HCT116 (cell line): Measurements from ENCODE around the gene UBR3. TPM values are rescaled to one million over a fixed set of nuclear protein-coding genes. Genes with fewer than 3 reads are reported as not detected.

Experiments used
- ATAC-seq: fragments of 200-7000 bp; cut with Tn5 transposase; 2 replicates; pipeline ENCODE4 v1.9.1; 2020; ENCODE audit warnings: mild to moderate bottlenecking, moderate library complexity
- BruUV-seq: library from RNA; stranded (reverse); fragments of 400-500 nt; replicated peaks from 2 replicates; lab custom pipeline; 2021; lab: Mats Ljungman, UMichigan
- CTCF ChIA-PET: fragments of 300-600 bp; sonication (Branson Sonifier 250); formaldehyde crosslinking; loops from one replicate; lab custom pipeline; 2021; ENCODE audit warnings: antibody characterized with exemption; lab: Charles Lee
- POLR2A ChIA-PET: fragments of 300-600, 350-600 bp; sonication (Branson Sonifier 250); formaldehyde crosslinking; loops from one replicate; lab custom pipeline; 2021; ENCODE audit warnings: antibody characterized with exemption; lab: Charles Lee
- RAD21 ChIA-PET, 2 experiments: fragments of 300-600 bp; sonication (Branson Sonifier 250); formaldehyde crosslinking; loops; one replicate each; lab custom pipeline; 2023; ENCODE audit warnings: low total read pairs in 2 of 2; ENCODE audit not compliant: uncharacterized antibody in 2 of 2, unreplicated experiment in 2 of 2, low non-redundant PET in 1 of 2; lab: Charles Lee
- DNase-seq: peaks from one replicate; pipeline ENCODE4 v3.0.0-alpha.2; 2010; ENCODE audit warnings: low read depth, low spot score
- H2AFZ ChIP-seq: fragments of 200-600 bp; shearing (Covaris generic), sonication (generic); 2 replicates; pipeline ENCODE4 v1.6.1; 2017; ENCODE audit warnings: low read depth, mixed run types, mixed read lengths, antibody characterized with exemption, low read length; ENCODE audit not compliant: poor library complexity, severe bottlenecking
- H3K27ac ChIP-seq: 2 replicates; pipeline ENCODE4 v1.5.1; 2012; ENCODE audit warnings: low read depth, low read length
- H3K27me3 ChIP-seq: fragments of 200-600 bp; sonication (generic); 2 replicates; pipeline ENCODE4 v1.6.1; 2016; ENCODE audit warnings: mixed run types, low read length, mixed read lengths; ENCODE audit not compliant: insufficient read depth
- H3K36me3 ChIP-seq, 2 experiments: fragments of 200-500 bp in 1 of 2; fragments of 200-600 bp in 1 of 2; sonication (Bioruptor generic) in 1 of 2; sonication (generic) in 1 of 2; 2 replicates each; pipeline versions ENCODE4 v1.5.1 to v1.6.1; 2014 to 2016; ENCODE audit warnings: low read length in 2 of 2, inconsistent platforms in 1 of 2, mixed read lengths in 1 of 2, mixed run types in 1 of 2; ENCODE audit not compliant: insufficient read depth in 2 of 2, control insufficient read depth in 1 of 2
- H3K4me1 ChIP-seq, 2 experiments: fragments of 200-600 bp in 1 of 2; sonication (generic) in 1 of 2; 2 replicates each; pipeline versions ENCODE4 v1.5.1 to v1.6.1; 2012 to 2017; ENCODE audit warnings: low read length in 2 of 2, inconsistent platforms in 1 of 2, mild to moderate bottlenecking in 1 of 2, mixed read lengths in 1 of 2, mixed run types in 1 of 2, moderate library complexity in 1 of 2; ENCODE audit not compliant: insufficient read depth in 2 of 2, control insufficient read depth in 1 of 2
- H3K4me2 ChIP-seq: fragments of 200-600 bp; sonication (generic); 2 replicates; pipeline ENCODE4 v1.6.1; 2017; ENCODE audit warnings: mixed run types, low read length, mixed read lengths
- H3K4me3 ChIP-seq, 2 experiments: fragments of 200-600 bp in 1 of 2; sonication (generic) in 1 of 2; replicated peaks in 1 of 2; 2 replicates each; pipeline ENCODE4 v1.5.1; 2011 to 2016; ENCODE audit warnings: low read length in 2 of 2, control low read depth in 1 of 2, low read depth in 1 of 2, mild to moderate bottlenecking in 1 of 2, mixed read lengths in 1 of 2, mixed run types in 1 of 2
- H3K79me2 ChIP-seq: fragments of 200-600 bp; sonication (generic); 2 replicates; pipeline ENCODE4 v1.6.1; 2017; ENCODE audit warnings: mild to moderate bottlenecking, mixed run types, low read length, moderate library complexity, mixed read lengths; ENCODE audit not compliant: insufficient read depth
- H3K9ac ChIP-seq: fragments of 200-600 bp; sonication (generic); 2 replicates; pipeline ENCODE4 v1.6.1; 2016; ENCODE audit warnings: low read length, mixed read lengths
- H3K9me2 ChIP-seq: fragments of 200-600 bp; sonication (generic), shearing (Covaris generic); 2 replicates; pipeline ENCODE4 v1.6.1; 2017; ENCODE audit warnings: mixed run types, mild to moderate bottlenecking, moderate library complexity; ENCODE audit not compliant: insufficient read depth
- H3K9me3 ChIP-seq, 2 experiments: fragments of 200-500 bp in 1 of 2; fragments of 200-600 bp in 1 of 2; sonication (Bioruptor generic) in 1 of 2; sonication (generic) in 1 of 2; 2 replicates each; pipeline ENCODE4 v1.6.1; 2014 to 2017; ENCODE audit warnings: low read length in 2 of 2, mixed read lengths in 2 of 2, inconsistent platforms in 1 of 2, low read depth in 1 of 2, mild to moderate bottlenecking in 1 of 2, mixed run types in 1 of 2, moderate library complexity in 1 of 2; ENCODE audit not compliant: control insufficient read depth in 1 of 2, insufficient read depth in 1 of 2
- H4K20me1 ChIP-seq: fragments of 200-600 bp; sonication (generic), shearing (Covaris generic); 2 replicates; pipeline ENCODE4 v1.6.1; 2017; ENCODE audit warnings: mixed run types, mild to moderate bottlenecking, moderate library complexity; ENCODE audit not compliant: insufficient read depth
- CBX3 ChIP-seq: IDR thresholded peaks from 2 replicates; pipeline ENCODE4 v1.6.1; 2012; ENCODE audit warnings: low read depth
- CEBPB ChIP-seq: IDR thresholded peaks from 2 replicates; pipeline ENCODE4 v1.6.1; 2012; ENCODE audit warnings: low read depth
- EGR1 ChIP-seq: IDR thresholded peaks from 2 replicates; pipeline ENCODE4 v1.6.1; 2012; ENCODE audit warnings: low read depth
- ELF1 ChIP-seq: IDR thresholded peaks from 2 replicates; pipeline ENCODE4 v1.6.1; 2012; ENCODE audit warnings: low read depth, borderline replicate concordance
- EZH2 ChIP-seq: fragments of 200-600 bp; sonication (generic); IDR thresholded peaks from 2 replicates; pipeline ENCODE4 v1.6.1; 2017; ENCODE audit warnings: antibody characterized with exemption, mixed run types
- FOSL1 ChIP-seq: IDR thresholded peaks from 2 replicates; pipeline ENCODE4 v1.6.1; 2012; ENCODE audit warnings: low read depth
- JUND ChIP-seq: IDR thresholded peaks from 2 replicates; pipeline ENCODE4 v1.6.1; 2012
- POLR2A ChIP-seq: IDR thresholded peaks from 2 replicates; pipeline ENCODE4 v1.7.0; 2011; ENCODE audit warnings: borderline replicate concordance; ENCODE audit not compliant: insufficient read depth, insufficient read length; ENCODE audit errors: extremely low read depth
- POLR2AphosphoS5 ChIP-seq: IDR thresholded peaks from 2 replicates; pipeline ENCODE4 v1.6.1; 2011; ENCODE audit warnings: mild to moderate bottlenecking, low read depth, low read length, moderate library complexity
- RAD21 ChIP-seq: IDR thresholded peaks from 2 replicates; pipeline ENCODE4 v1.6.1; 2012; ENCODE audit warnings: low read depth, mild to moderate bottlenecking
- SIN3A ChIP-seq: IDR thresholded peaks from 2 replicates; pipeline ENCODE4 v1.6.1; 2012; ENCODE audit warnings: low read depth
- SRF ChIP-seq: IDR thresholded peaks from 2 replicates; pipeline ENCODE4 v1.6.1; 2012; ENCODE audit warnings: low read depth
- YY1 ChIP-seq: IDR thresholded peaks from 2 replicates; pipeline ENCODE4 v1.6.1; 2011; ENCODE audit warnings: low read length, low read depth, moderate library complexity, mild to moderate bottlenecking; ENCODE audit not compliant: insufficient replicate concordance; ENCODE audit errors: extremely low read depth
- ZFX ChIP-seq: fragments of 450-650 bp; IDR thresholded peaks from 2 replicates; pipeline ENCODE4 v1.6.1; 2017
- intact Hi-C: fragments of 100-400 bp; cut with micrococcal nuclease; formaldehyde crosslinking; loops from 2 replicates; pipeline ENCODE4 v1.10.0; 2022
- total RNA-seq: library from RNA; stranded (reverse); gene quantifications from one replicate; pipeline ENCODE4 v1.2.1, GENCODE V29; 2021; ENCODE audit not compliant: unreplicated experiment
- TF ChIP-seq, protein P1 (sequence below): IDR thresholded peaks from 2 replicates; pipeline ENCODE4 v1.6.1; 2012; ENCODE audit warnings: low read depth
- TF ChIP-seq, protein P2 (sequence below): IDR thresholded peaks from 2 replicates; pipeline ENCODE4 v1.6.1; 2012
- TF ChIP-seq, protein P3 (sequence below), 3 experiments: fragments of 200-600 bp in 1 of 3; sonication (generic) in 1 of 3; IDR thresholded peaks in 2 of 3; conservative IDR thresholded peaks in 1 of 3; 2 replicates each; pipeline ENCODE4 v1.5.1; 2012 to 2017; ENCODE audit warnings: low read depth in 2 of 3, low read length in 2 of 3, antibody characterized with exemption in 1 of 3, borderline replicate concordance in 1 of 3, control low read depth in 1 of 3, mild to moderate bottlenecking in 1 of 3, mixed read lengths in 1 of 3, mixed run types in 1 of 3, moderate library complexity in 1 of 3; ENCODE audit not compliant: insufficient read depth in 1 of 3
- TF ChIP-seq, protein P4 (sequence below): IDR thresholded peaks from 2 replicates; pipeline ENCODE4 v1.6.1; 2012
- TF ChIP-seq, protein P5 (sequence below): IDR thresholded peaks from 2 replicates; pipeline ENCODE4 v1.6.1; 2011; ENCODE audit warnings: mild to moderate bottlenecking, low read length, moderate library complexity; ENCODE audit not compliant: insufficient replicate concordance; ENCODE audit errors: extremely low read depth

UBR3 gene
- total RNA-seq, 1 experiment from 2014 or later: 29.5 TPM

DNA sequence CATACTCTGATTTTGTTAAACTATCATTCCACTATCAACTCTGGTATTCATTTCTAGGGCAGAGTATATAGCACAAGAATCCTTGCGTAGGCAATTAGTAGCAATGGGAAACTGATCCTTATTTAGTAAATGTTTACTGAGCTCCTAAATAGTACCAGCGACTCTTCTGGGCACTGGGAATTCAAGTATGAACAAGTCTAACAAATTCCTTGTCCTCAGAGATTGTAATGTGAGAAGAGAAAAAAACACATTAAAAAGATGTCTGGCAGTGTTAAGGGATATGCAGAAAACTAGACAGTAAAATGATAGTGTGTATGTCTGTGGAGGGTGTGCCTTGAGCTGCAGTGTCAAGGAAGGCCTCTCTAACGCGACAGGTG is 3.3 kb upstream of the UBR3 start:
- H3K4me2 ChIP-seq: peak overlapping the region; percentile 87
- no TSS peak for BruUV-seq
- peaks cover 0 to 5% of the 10 kb centered on the region in 2 experiments; a peak in 1 of 4 replicates for H3K36me3 ChIP-seq
- no peaks in the 10 kb centered on the region for H3K9me3 ChIP-seq
- H4K20me1 ChIP-seq: peaks cover 10% of the 10 kb centered on the region; the same call in 1 of the 2 replicates
- H3K27me3 ChIP-seq: no peaks in the 10 kb centered on the region
- no peak for DNase-seq
- CTCF ChIA-PET: interaction anchor here (0.7 to 2.2 kb wide), 4 partner anchors 9 to 267 kb away, joined by 3 to 12 read pairs (median 4); partner anchors contain the start of gene SSB
- no peak for ATAC-seq
- H3K79me2 ChIP-seq: peaks cover 55% of the 10 kb centered on the region
- H3K4me1 ChIP-seq: peaks cover 24 to 44% of the 10 kb centered on the region in 2 experiments
- no peak overlapping the region for H2AFZ ChIP-seq
- POLR2A ChIA-PET: interaction anchor here (1.0 to 1.4 kb wide), 2 partner anchors 8 to 11 kb away, joined by 3 to 5 read pairs; no protein-coding TSS in a partner anchor
- RAD21 ChIA-PET: no interaction called here
- H3K9ac ChIP-seq: peak overlapping the region; percentile 75
- intact Hi-C loops: loop anchor here (2.0 kb wide), 1 partner anchor 105 kb away; no protein-coding TSS in a partner anchor
- H3K9me2 ChIP-seq: no peaks in the 10 kb centered on the region
- peak overlapping the region; percentile 88 for H3K27ac ChIP-seq
- peak overlapping the region; percentile 60 to 81 for H3K4me3 ChIP-seq
- TF ChIP-seq, protein P1, sequence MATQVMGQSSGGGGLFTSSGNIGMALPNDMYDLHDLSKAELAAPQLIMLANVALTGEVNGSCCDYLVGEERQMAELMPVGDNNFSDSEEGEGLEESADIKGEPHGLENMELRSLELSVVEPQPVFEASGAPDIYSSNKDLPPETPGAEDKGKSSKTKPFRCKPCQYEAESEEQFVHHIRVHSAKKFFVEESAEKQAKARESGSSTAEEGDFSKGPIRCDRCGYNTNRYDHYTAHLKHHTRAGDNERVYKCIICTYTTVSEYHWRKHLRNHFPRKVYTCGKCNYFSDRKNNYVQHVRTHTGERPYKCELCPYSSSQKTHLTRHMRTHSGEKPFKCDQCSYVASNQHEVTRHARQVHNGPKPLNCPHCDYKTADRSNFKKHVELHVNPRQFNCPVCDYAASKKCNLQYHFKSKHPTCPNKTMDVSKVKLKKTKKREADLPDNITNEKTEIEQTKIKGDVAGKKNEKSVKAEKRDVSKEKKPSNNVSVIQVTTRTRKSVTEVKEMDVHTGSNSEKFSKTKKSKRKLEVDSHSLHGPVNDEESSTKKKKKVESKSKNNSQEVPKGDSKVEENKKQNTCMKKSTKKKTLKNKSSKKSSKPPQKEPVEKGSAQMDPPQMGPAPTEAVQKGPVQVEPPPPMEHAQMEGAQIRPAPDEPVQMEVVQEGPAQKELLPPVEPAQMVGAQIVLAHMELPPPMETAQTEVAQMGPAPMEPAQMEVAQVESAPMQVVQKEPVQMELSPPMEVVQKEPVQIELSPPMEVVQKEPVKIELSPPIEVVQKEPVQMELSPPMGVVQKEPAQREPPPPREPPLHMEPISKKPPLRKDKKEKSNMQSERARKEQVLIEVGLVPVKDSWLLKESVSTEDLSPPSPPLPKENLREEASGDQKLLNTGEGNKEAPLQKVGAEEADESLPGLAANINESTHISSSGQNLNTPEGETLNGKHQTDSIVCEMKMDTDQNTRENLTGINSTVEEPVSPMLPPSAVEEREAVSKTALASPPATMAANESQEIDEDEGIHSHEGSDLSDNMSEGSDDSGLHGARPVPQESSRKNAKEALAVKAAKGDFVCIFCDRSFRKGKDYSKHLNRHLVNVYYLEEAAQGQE: no peak
- TF ChIP-seq YY1 (no peak), POLR2AphosphoS5 (no peak), JUND (no peak), ELF1 (no peak), EZH2 (no peak), EGR1 (no peak), FOSL1 (no peak), CEBPB (no peak), SRF (no peak), ZFX (no peak), POLR2A (no peak), CBX3 (no peak), SIN3A (no peak; the same call in 1 of the 2 replicates), RAD21 (no peak)
- TF ChIP-seq, protein P2, sequence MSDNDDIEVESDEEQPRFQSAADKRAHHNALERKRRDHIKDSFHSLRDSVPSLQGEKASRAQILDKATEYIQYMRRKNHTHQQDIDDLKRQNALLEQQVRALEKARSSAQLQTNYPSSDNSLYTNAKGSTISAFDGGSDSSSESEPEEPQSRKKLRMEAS: no peak
- TF ChIP-seq, protein P3, sequence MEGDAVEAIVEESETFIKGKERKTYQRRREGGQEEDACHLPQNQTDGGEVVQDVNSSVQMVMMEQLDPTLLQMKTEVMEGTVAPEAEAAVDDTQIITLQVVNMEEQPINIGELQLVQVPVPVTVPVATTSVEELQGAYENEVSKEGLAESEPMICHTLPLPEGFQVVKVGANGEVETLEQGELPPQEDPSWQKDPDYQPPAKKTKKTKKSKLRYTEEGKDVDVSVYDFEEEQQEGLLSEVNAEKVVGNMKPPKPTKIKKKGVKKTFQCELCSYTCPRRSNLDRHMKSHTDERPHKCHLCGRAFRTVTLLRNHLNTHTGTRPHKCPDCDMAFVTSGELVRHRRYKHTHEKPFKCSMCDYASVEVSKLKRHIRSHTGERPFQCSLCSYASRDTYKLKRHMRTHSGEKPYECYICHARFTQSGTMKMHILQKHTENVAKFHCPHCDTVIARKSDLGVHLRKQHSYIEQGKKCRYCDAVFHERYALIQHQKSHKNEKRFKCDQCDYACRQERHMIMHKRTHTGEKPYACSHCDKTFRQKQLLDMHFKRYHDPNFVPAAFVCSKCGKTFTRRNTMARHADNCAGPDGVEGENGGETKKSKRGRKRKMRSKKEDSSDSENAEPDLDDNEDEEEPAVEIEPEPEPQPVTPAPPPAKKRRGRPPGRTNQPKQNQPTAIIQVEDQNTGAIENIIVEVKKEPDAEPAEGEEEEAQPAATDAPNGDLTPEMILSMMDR (IDR thresholded peaks at IDR 0.05 in 2 of 3, conservative IDR thresholded peaks at IDR 0.05 in 1 of 3; ENCODE audit: borderline replicate concordance in 1 of 3, insufficient read depth in 1 of 3, low read depth in 2 of 3, low read length in 2 of 3): no peak
- TF ChIP-seq, protein P4, sequence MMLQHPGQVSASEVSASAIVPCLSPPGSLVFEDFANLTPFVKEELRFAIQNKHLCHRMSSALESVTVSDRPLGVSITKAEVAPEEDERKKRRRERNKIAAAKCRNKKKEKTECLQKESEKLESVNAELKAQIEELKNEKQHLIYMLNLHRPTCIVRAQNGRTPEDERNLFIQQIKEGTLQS: no peak
- TF ChIP-seq, protein P5, sequence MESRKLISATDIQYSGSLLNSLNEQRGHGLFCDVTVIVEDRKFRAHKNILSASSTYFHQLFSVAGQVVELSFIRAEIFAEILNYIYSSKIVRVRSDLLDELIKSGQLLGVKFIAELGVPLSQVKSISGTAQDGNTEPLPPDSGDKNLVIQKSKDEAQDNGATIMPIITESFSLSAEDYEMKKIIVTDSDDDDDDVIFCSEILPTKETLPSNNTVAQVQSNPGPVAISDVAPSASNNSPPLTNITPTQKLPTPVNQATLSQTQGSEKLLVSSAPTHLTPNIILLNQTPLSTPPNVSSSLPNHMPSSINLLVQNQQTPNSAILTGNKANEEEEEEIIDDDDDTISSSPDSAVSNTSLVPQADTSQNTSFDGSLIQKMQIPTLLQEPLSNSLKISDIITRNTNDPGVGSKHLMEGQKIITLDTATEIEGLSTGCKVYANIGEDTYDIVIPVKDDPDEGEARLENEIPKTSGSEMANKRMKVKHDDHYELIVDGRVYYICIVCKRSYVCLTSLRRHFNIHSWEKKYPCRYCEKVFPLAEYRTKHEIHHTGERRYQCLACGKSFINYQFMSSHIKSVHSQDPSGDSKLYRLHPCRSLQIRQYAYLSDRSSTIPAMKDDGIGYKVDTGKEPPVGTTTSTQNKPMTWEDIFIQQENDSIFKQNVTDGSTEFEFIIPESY: no peak
